Skeletal muscle tissue (tissue), 5 donors: ENCODE results near the gene ALG6. TPM values are rescaled to one million over a fixed set of nuclear protein-coding genes. Genes with fewer than 3 reads are reported as not detected.
"Not testable (repeated sequence)": the region's sequence is repeated elsewhere in the genome, so short reads cannot be mapped to it uniquely, and the experiment has no call there.

Experiments
- H3K27ac ChIP-seq: one replicate; pipeline ENCODE4 v1.7.0; 2013; ENCODE audit warnings: mild to moderate bottlenecking, low read depth, low read length, inconsistent platforms
- H3K27me3 ChIP-seq, 3 donors: one replicate each; pipeline ENCODE4 v1.7.0; 2013; ENCODE audit warnings: low read length in 3 of 3; ENCODE audit not compliant: control insufficient read depth in 3 of 3, insufficient read depth in 3 of 3
- H3K36me3 ChIP-seq, 3 donors: one replicate each; pipeline ENCODE4 v1.7.0; 2013; ENCODE audit warnings: low read length in 3 of 3; ENCODE audit not compliant: control insufficient read depth in 3 of 3, insufficient read depth in 3 of 3
- H3K4me1 ChIP-seq, 3 donors: one replicate each; pipeline ENCODE4 v1.7.0; 2013; ENCODE audit warnings: low read length in 3 of 3, mild to moderate bottlenecking in 3 of 3; ENCODE audit not compliant: control insufficient read depth in 3 of 3, insufficient read depth in 3 of 3
- H3K4me3 ChIP-seq, 3 donors: one replicate each; pipeline ENCODE4 v1.7.0; 2013; ENCODE audit warnings: low read length in 3 of 3
- H3K9ac ChIP-seq, 3 donors: one replicate each; pipeline ENCODE4 v1.7.0; 2013; ENCODE audit warnings: low read length in 3 of 3, mild to moderate bottlenecking in 3 of 3, moderate library complexity in 2 of 3, low read depth in 1 of 3
- H3K9me3 ChIP-seq, 3 donors: one replicate each; pipeline ENCODE4 v1.7.0; 2013; ENCODE audit warnings: low read length in 3 of 3; ENCODE audit not compliant: control insufficient read depth in 3 of 3
- small RNA-seq: library from RNA; depleted of rRNA; stranded (forward); fragments of <200 nt; gene quantifications from one replicate; pipeline ENCODE3, GENCODE V24; 2014
- total RNA-seq: library from RNA; depleted of rRNA; stranded (reverse); fragments of >200 nt; gene quantifications from one replicate; pipeline ENCODE4 v1.2.3, GENCODE V29; 2014
- donor health status: Osteomylitis.

Gene ALG6
- total RNA-seq, 1 donor from 2014 or later: 43.3 TPM

DNA sequence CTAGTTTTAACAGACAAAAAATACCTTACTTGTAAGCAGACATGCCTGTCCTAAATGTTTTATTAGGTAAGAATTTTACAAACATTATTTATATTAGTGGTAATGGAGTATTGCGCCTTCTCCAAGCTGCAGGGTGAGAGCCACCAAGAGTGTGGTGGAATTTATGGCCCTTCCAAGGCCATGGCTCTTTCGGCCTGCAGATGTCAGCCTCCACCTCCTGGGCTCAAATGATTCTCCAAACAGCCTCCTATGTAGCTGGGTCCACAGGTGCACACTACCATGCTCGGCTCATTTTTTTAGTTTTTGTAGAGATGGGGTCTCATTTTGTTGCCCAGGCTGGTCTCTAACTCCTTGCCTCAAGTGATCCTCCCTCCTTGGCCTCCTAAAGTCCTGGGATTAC lies 99.3 kb downstream of the ALG6 start:
- Histone ChIP-seq H3K4me3 (no peak overlapping the region), H3K27me3 (no peaks in the 10 kb centered on the region), H3K9me3 (peaks cover 0 to 4% (median 0%) of the 10 kb centered on the region in 3 donors), H3K27ac (no peak overlapping the region), H3K4me1 (no peaks in the 10 kb centered on the region), H3K36me3 (no peaks in the 10 kb centered on the region), H3K9ac (no peak overlapping the region)

DNA sequence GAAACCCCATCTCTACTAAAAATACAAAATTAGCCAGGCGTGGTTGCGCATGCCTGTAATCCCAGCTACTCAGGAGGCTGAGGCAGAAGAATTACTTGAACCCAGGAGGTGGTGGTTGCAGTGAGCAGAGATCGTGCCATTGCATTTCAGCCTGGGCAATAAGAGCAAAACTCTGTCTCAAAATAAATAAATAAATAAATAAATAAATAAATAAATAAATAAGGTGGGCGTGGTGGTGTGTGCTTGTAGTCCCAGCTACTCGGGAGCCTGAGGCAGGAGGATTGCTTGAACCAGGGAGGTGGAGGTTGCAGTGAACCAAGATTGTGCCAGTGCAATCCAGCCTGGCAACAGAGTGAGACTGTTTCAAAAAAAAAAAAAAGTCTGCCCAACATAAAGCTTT lies 101.3 kb downstream of the ALG6 start:
- not testable (repeated sequence) for H3K9ac ChIP-seq, H3K27me3 ChIP-seq, H3K27ac ChIP-seq, H3K36me3 ChIP-seq, H3K9me3 ChIP-seq, H3K4me1 ChIP-seq, H3K4me3 ChIP-seq

DNA sequence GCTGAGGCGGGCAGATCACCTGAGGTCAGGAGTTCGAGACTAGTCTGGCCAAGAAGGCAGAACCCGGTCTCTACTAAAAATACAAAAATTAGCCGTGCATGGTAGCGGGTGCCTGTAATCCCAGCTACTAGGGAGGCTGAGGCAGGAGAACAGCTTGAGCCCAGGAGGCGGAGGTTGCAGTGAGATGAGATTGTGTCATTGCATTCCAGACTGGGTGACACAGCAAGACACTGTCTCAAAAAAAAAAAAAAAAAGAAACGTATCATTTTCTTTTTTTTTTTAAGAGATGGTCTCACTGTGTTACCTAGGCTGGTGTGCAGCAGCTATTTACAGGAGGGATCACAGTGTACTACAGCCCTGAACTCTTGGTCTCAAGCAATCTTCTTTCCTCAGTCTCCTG lies 108.3 kb downstream of the ALG6 start:
- H3K27ac ChIP-seq: no peak overlapping the region
- H3K9ac ChIP-seq: no peak overlapping the region
- H3K4me3 ChIP-seq: no peak overlapping the region
- H3K36me3 ChIP-seq: peaks cover 0 to 2% (median 0%) of the 10 kb centered on the region in 3 donors
- H3K27me3 ChIP-seq: no peaks in the 10 kb centered on the region
- H3K4me1 ChIP-seq: no peaks in the 10 kb centered on the region
- no peaks in the 10 kb centered on the region for H3K9me3 ChIP-seq

DNA sequence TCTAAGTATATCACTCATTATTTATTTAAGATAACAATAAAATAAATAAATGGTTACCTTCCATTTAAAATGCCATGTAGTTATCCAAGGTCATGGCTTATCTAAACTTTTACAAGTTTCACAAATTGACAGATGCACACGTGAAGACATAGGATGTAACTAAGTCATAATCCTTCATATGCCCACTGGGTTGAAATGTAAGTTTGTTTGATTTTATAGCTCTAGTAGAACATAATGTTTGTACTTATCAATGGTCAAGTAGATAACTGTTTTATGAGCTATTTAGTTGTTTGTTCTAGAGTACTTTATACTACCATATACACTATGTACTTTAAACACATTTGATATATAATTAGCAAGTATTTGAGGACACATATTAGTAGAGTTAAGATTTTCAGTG lies 112.6 kb downstream of the ALG6 start:
- no peak overlapping the region for H3K27ac ChIP-seq
- H3K27me3 ChIP-seq: no peaks in the 10 kb centered on the region
- no peaks in the 10 kb centered on the region for H3K4me1 ChIP-seq
- peaks cover 0 to 2% (median 0%) of the 10 kb centered on the region in 3 donors for H3K36me3 ChIP-seq
- no peak overlapping the region for H3K4me3 ChIP-seq
- no peak overlapping the region for H3K9ac ChIP-seq
- no peaks in the 10 kb centered on the region for H3K9me3 ChIP-seq

DNA sequence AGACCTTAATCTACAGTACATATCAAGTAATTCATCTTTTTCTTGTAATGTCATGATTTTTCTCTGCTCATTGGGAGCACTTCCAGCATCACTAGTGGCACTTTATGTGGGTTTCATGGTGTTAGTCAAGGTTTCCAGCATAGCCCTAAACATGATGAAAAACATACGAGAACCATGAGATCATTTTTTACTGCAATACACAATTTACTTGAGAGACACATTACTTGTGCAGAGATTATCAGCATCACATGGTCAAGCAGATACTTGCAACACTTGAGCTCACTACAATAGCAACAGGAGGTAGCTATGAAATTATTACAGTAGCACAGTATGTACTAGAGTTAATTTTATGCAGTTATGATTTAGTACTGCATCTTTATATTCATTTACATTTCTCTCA lies 119.2 kb downstream of the ALG6 start:
- H3K9ac ChIP-seq: no peak overlapping the region
- no peak overlapping the region for H3K27ac ChIP-seq
- H3K27me3 ChIP-seq: no peaks in the 10 kb centered on the region
- no peaks in the 10 kb centered on the region for H3K4me1 ChIP-seq
- no peaks in the 10 kb centered on the region for H3K9me3 ChIP-seq
- peaks cover 0 to 2% (median 0%) of the 10 kb centered on the region in 3 donors for H3K36me3 ChIP-seq
- H3K4me3 ChIP-seq: no peak overlapping the region

DNA sequence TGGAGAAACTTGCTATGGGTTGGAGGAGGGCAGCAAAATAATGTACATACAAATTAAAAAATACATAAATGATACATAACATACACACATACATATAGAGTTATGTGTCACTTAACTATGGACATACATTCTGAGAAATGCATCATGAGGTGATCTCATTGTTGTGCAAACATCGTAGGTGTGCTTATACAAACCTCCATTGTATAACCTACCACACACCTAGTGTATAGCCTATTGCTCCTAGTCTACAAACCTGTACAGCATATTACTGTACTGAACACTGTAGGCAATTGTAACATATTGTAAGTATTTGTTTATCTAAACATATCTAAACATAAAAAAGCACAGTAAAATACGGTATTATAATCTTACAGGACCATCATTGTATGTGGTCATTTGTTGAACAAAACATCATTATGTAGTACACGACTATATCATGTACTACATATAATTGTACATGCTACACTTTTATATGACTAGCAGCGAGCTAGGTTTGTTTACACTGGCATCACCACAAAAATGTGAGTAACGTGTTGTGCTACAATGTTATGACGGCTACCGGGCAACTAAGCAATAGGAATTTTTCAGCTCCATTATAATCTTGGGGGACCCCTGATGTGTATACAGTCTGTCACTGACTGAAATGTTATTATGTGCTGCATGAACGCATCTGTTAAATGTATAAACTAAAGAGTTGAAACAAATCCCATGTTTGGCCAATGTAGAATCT lies 120.1 kb downstream of the ALG6 start:
- Histone ChIP-seq H3K36me3 (peaks cover 0 to 2% (median 0%) of the 10 kb centered on the region in 3 donors), H3K27me3 (no peaks in the 10 kb centered on the region), H3K9ac (no peak overlapping the region), H3K27ac (no peak overlapping the region), H3K4me1 (no peaks in the 10 kb centered on the region), H3K4me3 (no peak overlapping the region), H3K9me3 (no peaks in the 10 kb centered on the region)

Small RNA genes lying within 50 kb of the gene (small RNA-seq; reads per million reads assigned to genes)
- gene MIR6068 (not detected), gene RF00019 (not detected)

Other genes with a start within 250 kb of the ALG6 start
- gene FOXD3, start 45.1 kb upstream of the ALG6 start, total RNA-seq: 5.2 TPM
- gene ITGB3BP, start 155.6 kb downstream of the ALG6 start, total RNA-seq: 14.1 TPM
- 4.7 TPM for gene EFCAB7, start 155.9 kb downstream of the ALG6 start, total RNA-seq
- 144 TPM for gene PGM1, start 225.8 kb downstream of the ALG6 start, total RNA-seq